ENCODE results near the gene CRYL1. TPM values are rescaled to one million over a fixed set of nuclear protein-coding genes. Genes with fewer than 3 reads are reported as not detected.

The CRYL1 gene
- total RNA-seq, 5 donors from 2014 or later (not counting 1 experiment from before 2014, with no cell fraction given): 12.3 to 21.5 (median 17.9) TPM

DNA sequence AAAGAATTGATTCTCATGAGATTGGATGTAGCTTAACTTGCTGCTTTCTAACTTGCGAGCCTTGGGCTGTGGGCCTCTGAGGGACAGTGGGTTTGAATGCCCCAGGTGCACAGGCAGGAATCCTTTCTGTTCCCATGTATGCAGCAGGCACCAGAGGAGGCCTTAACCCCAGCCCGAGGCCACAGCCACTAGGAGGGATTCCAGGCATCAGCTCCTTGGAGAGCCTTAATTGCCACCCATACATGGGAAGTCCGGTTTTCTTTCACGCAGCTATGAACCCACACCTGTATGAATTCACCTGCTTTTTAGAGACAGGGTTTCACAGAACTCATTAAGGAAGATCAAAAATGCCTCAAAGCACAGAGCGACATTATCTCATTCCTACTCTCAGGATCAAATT lies 117.9 kb downstream of the CRYL1 start:
- H3K9me3 Mint-ChIP-seq: no peaks in the 10 kb centered on the region
- H3K4me1 Mint-ChIP-seq: peaks cover 19 to 35% (median 19%) of the 10 kb centered on the region in 3 donors
- peaks cover 32% of the 10 kb centered on the region for H3K36me3 Mint-ChIP-seq
- H3K27ac Mint-ChIP-seq: no peak overlapping the region
- 96% methylated on average over 2 of the region's 5 CpGs for WGBS (ENCODE audit: insufficient coverage)
- Histone ChIP-seq H3K9me3 (no peaks in the 10 kb centered on the region), H3K27ac (ENCODE audit: low read length) (no peak overlapping the region), H3K27me3 (replicated peaks in 1 of 2; ENCODE audit: control insufficient read depth in 2 of 2, extremely low read depth in 1 of 2, insufficient read depth in 2 of 2, low read length in 1 of 2) (no peaks in the 10 kb centered on the region), H3K4me3 (ENCODE audit: control insufficient read depth in 1 of 2, extremely low read depth in 1 of 2, low read length in 1 of 2) (no peak overlapping the region), H3K36me3 (ENCODE audit: control insufficient read depth in 2 of 2, extremely low read depth in 1 of 2, insufficient read depth in 1 of 2, low read length in 1 of 2) (no peaks in the 10 kb centered on the region), H3K4me1 (ENCODE audit: control insufficient read depth in 1 of 2, extremely low read depth in 1 of 2, insufficient read depth in 2 of 2, low read length in 2 of 2) (peaks cover 14 to 18% of the 10 kb centered on the region in 2 experiments)
- H3K27me3 Mint-ChIP-seq: no peaks in the 10 kb centered on the region
- no peak overlapping the region for H3K4me3 Mint-ChIP-seq
- CTCF ChIA-PET: no interaction called here
- no peak for ATAC-seq (replicated peaks in 1 of 4)
- DNase-seq: no peak
- POLR2A ChIA-PET: no interaction called here

DNA sequence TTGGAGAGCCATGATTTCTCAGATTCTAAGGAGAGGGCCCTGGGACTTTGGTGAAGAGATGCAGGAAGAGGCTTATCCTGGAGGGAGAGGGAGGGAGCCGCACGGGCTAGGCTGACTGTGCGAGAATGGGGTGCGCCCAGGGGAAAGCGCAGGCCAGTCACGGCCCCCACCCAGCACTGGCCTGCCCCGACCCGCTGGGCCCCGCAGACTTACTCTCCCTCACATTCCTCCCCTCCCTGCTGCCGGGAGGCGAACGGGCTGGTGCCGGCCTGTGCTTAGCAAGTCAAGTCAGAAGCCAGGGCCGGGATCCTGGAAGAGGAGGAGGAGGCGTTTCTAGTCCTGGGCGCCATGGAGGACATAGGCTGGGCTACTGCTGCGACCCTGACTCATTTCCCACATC lies 120.0 kb downstream of the CRYL1 start:
- no peak overlapping the region for H3K27ac ChIP-seq (ENCODE audit: low read length)
- POLR2A ChIA-PET: no interaction called here
- CTCF ChIA-PET: no interaction called here
- H3K4me1 ChIP-seq (ENCODE audit: control insufficient read depth in 1 of 2, extremely low read depth in 1 of 2, insufficient read depth in 2 of 2, low read length in 2 of 2): peaks cover 3 to 13% of the 10 kb centered on the region in 2 experiments
- no peaks in the 10 kb centered on the region for H3K36me3 ChIP-seq (ENCODE audit: control insufficient read depth in 2 of 2, extremely low read depth in 1 of 2, insufficient read depth in 1 of 2, low read length in 1 of 2)
- H3K36me3 Mint-ChIP-seq: peaks cover 35% of the 10 kb centered on the region
- H3K4me1 Mint-ChIP-seq: peaks cover 4 to 21% (median 10%) of the 10 kb centered on the region in 3 donors
- H3K27me3 Mint-ChIP-seq: no peaks in the 10 kb centered on the region
- no peak overlapping the region for H3K27ac Mint-ChIP-seq
- no peak overlapping the region for H3K4me3 Mint-ChIP-seq
- H3K4me3 ChIP-seq (ENCODE audit: control insufficient read depth in 1 of 2, extremely low read depth in 1 of 2, low read length in 1 of 2): no peak overlapping the region
- WGBS (ENCODE audit: insufficient coverage): no CpG with 5 or more reads among the region's 17 CpGs
- DNase-seq (no peak), ATAC-seq (replicated peaks in 1 of 4) (no peak)
- no peaks in the 10 kb centered on the region for H3K9me3 ChIP-seq
- H3K9me3 Mint-ChIP-seq: no peaks in the 10 kb centered on the region
- no peaks in the 10 kb centered on the region for H3K27me3 ChIP-seq (replicated peaks in 1 of 2; ENCODE audit: control insufficient read depth in 2 of 2, extremely low read depth in 1 of 2, insufficient read depth in 2 of 2, low read length in 1 of 2)

DNA sequence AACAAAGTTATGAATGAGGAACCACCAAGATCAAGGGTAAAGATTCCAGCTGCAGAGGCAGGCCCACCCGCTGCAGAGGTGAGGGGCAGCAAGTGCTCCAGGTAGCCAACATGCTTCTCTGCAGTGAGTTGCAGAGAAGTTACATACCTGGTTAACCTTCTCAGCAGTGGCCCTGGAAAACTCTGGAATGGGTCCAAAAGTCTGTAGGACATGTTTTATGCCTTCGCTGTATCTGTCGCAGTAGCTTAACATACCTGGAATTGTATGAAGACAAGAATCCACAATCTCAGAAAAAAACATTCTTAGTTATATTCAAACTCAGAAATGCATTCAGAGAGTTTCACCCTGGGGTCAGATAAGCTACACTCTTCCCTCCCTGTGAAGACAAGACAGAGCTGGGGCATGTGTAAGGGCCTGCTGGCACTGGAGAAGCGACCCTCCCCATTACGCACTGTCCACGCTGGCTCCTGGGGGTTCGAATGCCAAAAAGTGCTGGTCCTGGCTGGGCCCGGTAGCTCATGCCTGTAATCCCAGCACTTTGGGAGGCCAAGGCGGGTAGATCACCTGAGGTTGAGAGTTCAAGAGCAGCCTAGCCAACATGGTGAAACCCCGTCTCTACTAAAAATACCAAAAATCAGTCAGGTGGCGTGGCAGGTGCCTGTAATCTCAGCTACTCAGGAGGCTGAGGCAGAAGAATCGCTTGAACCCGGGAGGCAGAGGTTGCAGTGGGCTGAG lies 121.0 kb downstream of the CRYL1 start:
- ChIA-PET CTCF (interaction anchor here in 1 of 2 donors (0.6 kb wide), 1 partner anchor 101 kb away, joined by 3 read pairs; no protein-coding TSS in a partner anchor), POLR2A (interaction anchor here in 1 of 2 donors (0.6 kb wide), 1 partner anchor 18 kb away, joined by 3 read pairs; no protein-coding TSS in a partner anchor)
- H3K27ac Mint-ChIP-seq: no peak overlapping the region
- H3K36me3 Mint-ChIP-seq: peaks cover 35% of the 10 kb centered on the region
- H3K4me1 ChIP-seq (ENCODE audit: control insufficient read depth in 1 of 2, extremely low read depth in 1 of 2, insufficient read depth in 2 of 2, low read length in 2 of 2): peaks cover 3 to 11% of the 10 kb centered on the region in 2 experiments
- H3K27me3 ChIP-seq (replicated peaks in 1 of 2; ENCODE audit: control insufficient read depth in 2 of 2, extremely low read depth in 1 of 2, insufficient read depth in 2 of 2, low read length in 1 of 2): no peaks in the 10 kb centered on the region
- no peaks in the 10 kb centered on the region for H3K9me3 Mint-ChIP-seq
- H3K4me1 Mint-ChIP-seq: peaks cover 4 to 18% (median 8%) of the 10 kb centered on the region in 3 donors
- DNase-seq (no peak), ATAC-seq (replicated peaks in 1 of 4) (no peak)
- H3K4me3 ChIP-seq (ENCODE audit: control insufficient read depth in 1 of 2, extremely low read depth in 1 of 2, low read length in 1 of 2): no peak overlapping the region
- no peaks in the 10 kb centered on the region for H3K9me3 ChIP-seq
- H3K4me3 Mint-ChIP-seq: no peak overlapping the region
- no peaks in the 10 kb centered on the region for H3K27me3 Mint-ChIP-seq
- no peaks in the 10 kb centered on the region for H3K36me3 ChIP-seq (ENCODE audit: control insufficient read depth in 2 of 2, extremely low read depth in 1 of 2, insufficient read depth in 1 of 2, low read length in 1 of 2)
- H3K27ac ChIP-seq (ENCODE audit: low read length): no peak overlapping the region
- WGBS (ENCODE audit: insufficient coverage): 86% methylated on average over 8 of the region's 13 CpGs

DNA sequence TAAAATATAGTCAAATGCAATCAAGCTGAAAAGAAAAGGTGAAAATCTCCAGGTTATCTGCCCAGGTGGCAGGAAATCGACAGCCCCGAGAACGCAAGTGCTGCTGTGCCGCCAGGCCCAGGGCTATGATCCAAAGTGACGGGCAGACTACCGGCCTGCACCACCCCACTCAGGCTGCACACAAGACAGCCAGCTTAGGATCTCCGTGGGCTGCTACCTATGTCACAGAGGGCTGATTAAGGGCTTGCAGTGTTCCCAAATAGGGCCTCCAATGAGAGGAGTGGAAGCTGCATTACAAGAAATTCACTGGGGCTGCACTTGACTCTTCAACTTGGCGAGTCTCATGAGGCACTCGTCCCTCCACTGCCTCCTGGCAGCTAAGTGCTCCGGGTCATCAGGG lies 121.8 kb downstream of the CRYL1 start:
- Histone ChIP-seq H3K27ac (ENCODE audit: low read length) (no peak overlapping the region), H3K36me3 (ENCODE audit: control insufficient read depth in 2 of 2, extremely low read depth in 1 of 2, insufficient read depth in 1 of 2, low read length in 1 of 2) (no peaks in the 10 kb centered on the region), H3K4me3 (ENCODE audit: control insufficient read depth in 1 of 2, extremely low read depth in 1 of 2, low read length in 1 of 2) (no peak overlapping the region), H3K27me3 (replicated peaks in 1 of 2; ENCODE audit: control insufficient read depth in 2 of 2, extremely low read depth in 1 of 2, insufficient read depth in 2 of 2, low read length in 1 of 2) (no peaks in the 10 kb centered on the region), H3K9me3 (no peaks in the 10 kb centered on the region), H3K4me1 (ENCODE audit: control insufficient read depth in 1 of 2, extremely low read depth in 1 of 2, insufficient read depth in 2 of 2, low read length in 2 of 2) (peaks cover 3 to 11% of the 10 kb centered on the region in 2 experiments)
- Mint-ChIP-seq H3K4me3 (no peak overlapping the region), H3K4me1 (peaks cover 4 to 18% (median 8%) of the 10 kb centered on the region in 3 donors), H3K36me3 (peaks cover 35% of the 10 kb centered on the region), H3K9me3 (no peaks in the 10 kb centered on the region), H3K27ac (no peak overlapping the region), H3K27me3 (no peaks in the 10 kb centered on the region)
- ChIA-PET POLR2A (interaction anchor here in 1 of 2 donors (0.5 to 0.6 kb wide), 2 partner anchors 352 to 384 kb away, joined by 3 to 4 read pairs; no protein-coding TSS in a partner anchor), CTCF (no interaction called here)
- ATAC-seq (replicated peaks in 1 of 4) (no peak), DNase-seq (no peak)
- 94% methylated on average over 10 of the region's 10 CpGs for WGBS (ENCODE audit: insufficient coverage)

DNA sequence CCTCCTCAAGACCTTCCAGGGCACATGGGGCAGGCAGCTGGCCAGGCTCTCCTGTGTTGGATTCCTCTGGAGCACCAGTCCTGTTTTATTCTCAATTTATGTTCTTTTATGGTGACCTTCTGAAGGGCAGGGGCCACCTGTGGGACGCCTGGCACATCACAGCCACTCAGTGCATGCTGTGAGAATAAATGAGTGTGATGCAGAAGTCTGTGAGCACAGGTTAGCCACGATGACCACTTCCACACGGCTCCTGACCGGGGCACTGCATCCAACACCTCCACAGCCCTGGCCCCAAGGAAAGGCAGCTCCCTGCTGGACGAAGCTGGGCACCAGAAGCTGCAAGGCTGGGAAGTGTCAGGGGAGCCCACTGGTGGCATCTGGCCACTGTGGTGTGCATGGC lies 122.8 kb downstream of the CRYL1 start:
- ChIA-PET POLR2A (no interaction called here), CTCF (interaction anchor here in 1 of 2 donors (0.5 kb wide), 1 partner anchor 49 kb away, joined by 3 read pairs; no protein-coding TSS in a partner anchor)
- WGBS (ENCODE audit: insufficient coverage): 94% methylated on average over 2 of the region's 5 CpGs
- no peaks in the 10 kb centered on the region for H3K36me3 ChIP-seq (ENCODE audit: control insufficient read depth in 2 of 2, extremely low read depth in 1 of 2, insufficient read depth in 1 of 2, low read length in 1 of 2)
- no peak for DNase-seq
- no peak overlapping the region for H3K27ac ChIP-seq (ENCODE audit: low read length)
- H3K27me3 Mint-ChIP-seq: no peaks in the 10 kb centered on the region
- H3K27ac Mint-ChIP-seq: no peak overlapping the region
- no peak overlapping the region for H3K4me3 Mint-ChIP-seq
- peaks cover 4 to 17% (median 8%) of the 10 kb centered on the region in 3 donors for H3K4me1 Mint-ChIP-seq
- H3K4me1 ChIP-seq (ENCODE audit: control insufficient read depth in 1 of 2, extremely low read depth in 1 of 2, insufficient read depth in 2 of 2, low read length in 2 of 2): peaks cover 3 to 11% of the 10 kb centered on the region in 2 experiments
- no peaks in the 10 kb centered on the region for H3K27me3 ChIP-seq (replicated peaks in 1 of 2; ENCODE audit: control insufficient read depth in 2 of 2, extremely low read depth in 1 of 2, insufficient read depth in 2 of 2, low read length in 1 of 2)
- no peak overlapping the region for H3K4me3 ChIP-seq (ENCODE audit: control insufficient read depth in 1 of 2, extremely low read depth in 1 of 2, low read length in 1 of 2)
- H3K9me3 ChIP-seq: no peaks in the 10 kb centered on the region
- no peaks in the 10 kb centered on the region for H3K9me3 Mint-ChIP-seq
- no peak for ATAC-seq (replicated peaks in 1 of 4)
- H3K36me3 Mint-ChIP-seq: peaks cover 34% of the 10 kb centered on the region

DNA sequence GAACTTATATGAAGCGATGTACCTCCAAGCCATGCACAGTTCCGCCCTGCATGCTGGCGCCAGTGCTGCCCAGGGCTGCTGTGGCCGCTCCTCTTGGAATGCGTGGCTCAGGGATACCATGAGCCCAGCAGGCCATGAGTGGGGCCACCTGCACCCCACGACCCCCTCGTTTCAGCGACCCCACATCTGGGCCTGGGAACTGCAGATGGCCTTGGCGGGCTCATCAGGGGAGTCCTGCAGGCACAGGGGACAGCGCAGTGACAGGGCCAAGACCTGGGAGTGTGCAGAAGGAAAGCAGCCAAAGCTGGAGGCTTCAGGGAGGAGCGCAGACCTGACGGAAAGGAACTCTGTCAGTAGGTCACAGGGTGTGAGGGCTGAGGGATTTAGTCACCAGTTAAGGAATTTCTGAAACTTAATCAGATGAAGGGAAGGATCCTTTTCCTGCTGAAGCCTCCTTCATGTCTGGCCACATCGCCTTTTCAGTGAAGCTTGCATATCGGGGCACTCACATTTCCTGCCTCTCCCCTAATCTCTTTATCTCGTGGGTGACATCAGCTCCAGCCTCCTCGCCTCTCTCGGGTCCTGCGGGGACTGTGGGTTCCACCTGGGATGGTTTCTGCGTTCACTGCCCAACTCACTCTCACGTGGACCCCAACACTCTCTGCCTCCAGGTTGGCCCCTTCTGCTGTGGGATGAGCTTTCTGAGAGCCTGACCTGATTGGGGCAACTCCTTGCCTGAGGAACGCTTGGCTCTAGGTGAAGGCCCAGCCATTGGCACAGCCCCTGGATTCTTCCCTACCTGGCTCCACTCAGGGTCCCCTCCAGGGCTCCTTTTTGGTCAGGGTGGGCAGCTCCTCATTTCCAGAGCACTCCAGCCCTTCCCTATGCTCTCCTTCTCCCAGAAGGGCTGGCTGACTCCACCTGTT lies 123.5 kb downstream of the CRYL1 start:
- Histone ChIP-seq H3K4me3 (ENCODE audit: control insufficient read depth in 1 of 2, extremely low read depth in 1 of 2, low read length in 1 of 2) (no peak overlapping the region), H3K9me3 (no peaks in the 10 kb centered on the region), H3K27ac (ENCODE audit: low read length) (no peak overlapping the region), H3K27me3 (replicated peaks in 1 of 2; ENCODE audit: control insufficient read depth in 2 of 2, extremely low read depth in 1 of 2, insufficient read depth in 2 of 2, low read length in 1 of 2) (no peaks in the 10 kb centered on the region), H3K4me1 (ENCODE audit: control insufficient read depth in 1 of 2, extremely low read depth in 1 of 2, insufficient read depth in 2 of 2, low read length in 2 of 2) (peaks cover 3 to 11% of the 10 kb centered on the region in 2 experiments), H3K36me3 (ENCODE audit: control insufficient read depth in 2 of 2, extremely low read depth in 1 of 2, insufficient read depth in 1 of 2, low read length in 1 of 2) (no peaks in the 10 kb centered on the region)
- Mint-ChIP-seq H3K4me1 (peaks cover 4 to 10% (median 8%) of the 10 kb centered on the region in 3 donors), H3K9me3 (no peaks in the 10 kb centered on the region), H3K36me3 (peaks cover 28% of the 10 kb centered on the region), H3K4me3 (no peak overlapping the region), H3K27ac (no peak overlapping the region), H3K27me3 (no peaks in the 10 kb centered on the region)
- ATAC-seq (replicated peaks in 1 of 4) (peak in 1 of 4 experiments; percentile 27), DNase-seq (peak in 1 of 35 experiments; percentile 9)
- WGBS (ENCODE audit: insufficient coverage): 70% methylated on average over 18 of the region's 21 CpGs
- CTCF ChIA-PET: no interaction called here
- POLR2A ChIA-PET: no interaction called here

Measured in T-cell (primary cell).